H9 (cell line): ENCODE results near the gene METTL23. TPM values are rescaled to one million over a fixed set of nuclear protein-coding genes. Genes with fewer than 3 reads are reported as not detected.

ENCODE experiments used
- DNase-seq: peaks from one replicate; pipeline ENCODE4 v3.0.0-alpha.2; 2017
- H2AFZ ChIP-seq: one replicate; pipeline ENCODE4 v1.6.1; 2013; ENCODE audit warnings: mild to moderate bottlenecking, low read length, control low read depth, moderate library complexity
- H2AK5ac ChIP-seq: 2 replicates; pipeline ENCODE4 v1.6.1; 2013; ENCODE audit warnings: low read length, control low read depth, mixed read lengths; ENCODE audit not compliant: insufficient read length
- H2BK120ac ChIP-seq: one replicate; pipeline ENCODE4 v1.6.1; 2013; ENCODE audit warnings: low read depth, mild to moderate bottlenecking, low read length, control low read depth, inconsistent platforms; ENCODE audit not compliant: poor library complexity, severe bottlenecking
- H2BK12ac ChIP-seq: 2 replicates; pipeline ENCODE4 v1.6.1; 2013; ENCODE audit warnings: low read length, control low read depth, mixed read lengths, low read depth; ENCODE audit not compliant: insufficient read length
- H2BK15ac ChIP-seq: 2 replicates; pipeline ENCODE4 v1.6.1; 2013; ENCODE audit warnings: low read depth, low read length, control low read depth
- H2BK20ac ChIP-seq: one replicate; pipeline ENCODE4 v1.6.1; 2013; ENCODE audit warnings: low read depth, mild to moderate bottlenecking, low read length, control low read depth, inconsistent platforms; ENCODE audit not compliant: poor library complexity, severe bottlenecking
- H2BK5ac ChIP-seq: 2 replicates; pipeline ENCODE4 v1.6.1; 2013; ENCODE audit warnings: low read length, control low read depth, mixed read lengths; ENCODE audit not compliant: insufficient read length
- H3K14ac ChIP-seq: 2 replicates; pipeline ENCODE4 v1.6.1; 2013; ENCODE audit warnings: low read length, control low read depth; ENCODE audit not compliant: insufficient read depth
- H3K18ac ChIP-seq: 2 replicates; pipeline ENCODE4 v1.6.1; 2013; ENCODE audit warnings: low read depth, mild to moderate bottlenecking, mixed read lengths, low read length, control low read depth; ENCODE audit not compliant: insufficient read length
- H3K23ac ChIP-seq: 2 replicates; pipeline ENCODE4 v1.6.1; 2013; ENCODE audit warnings: low read length, control low read depth, mixed read lengths, low read depth; ENCODE audit not compliant: insufficient read length
- H3K23me2 ChIP-seq: 2 replicates; pipeline ENCODE4 v1.6.1; 2013; ENCODE audit warnings: low read depth, mild to moderate bottlenecking, mixed read lengths, low read length, control low read depth; ENCODE audit not compliant: insufficient read length, poor library complexity, severe bottlenecking
- H3K27ac ChIP-seq: 2 replicates; pipeline ENCODE4 v1.5.1; 2013; ENCODE audit warnings: low read length, control low read depth, mixed read lengths, low read depth; ENCODE audit not compliant: insufficient read length
- H3K27me3 ChIP-seq: 2 replicates; pipeline ENCODE4 v1.6.1; 2013; ENCODE audit warnings: low read length, control low read depth, inconsistent platforms; ENCODE audit not compliant: insufficient read depth
- H3K4ac ChIP-seq: 2 replicates; pipeline ENCODE4 v1.6.1; 2013; ENCODE audit warnings: low read depth, mild to moderate bottlenecking, control low read depth, inconsistent platforms, low read length, moderate library complexity
- H3K4me1 ChIP-seq: 2 replicates; pipeline ENCODE4 v1.6.1; 2013; ENCODE audit warnings: low read length, control low read depth, inconsistent platforms; ENCODE audit not compliant: insufficient read depth
- H3K4me2 ChIP-seq: 2 replicates; pipeline ENCODE4 v1.6.1; 2013; ENCODE audit warnings: low read length, control low read depth, mixed read lengths; ENCODE audit not compliant: insufficient read length, insufficient read depth
- H3K56ac ChIP-seq: 2 replicates; pipeline ENCODE4 v1.6.1; 2013; ENCODE audit warnings: low read depth, mild to moderate bottlenecking, mixed read lengths, low read length, control low read depth; ENCODE audit not compliant: insufficient read length
- H3K79me1 ChIP-seq: 2 replicates; pipeline ENCODE4 v1.6.1; 2013; ENCODE audit warnings: low read depth, mild to moderate bottlenecking, moderate library complexity, low read length, control low read depth, inconsistent platforms; ENCODE audit not compliant: insufficient read depth, poor library complexity, severe bottlenecking
- H3K79me2 ChIP-seq: 2 replicates; pipeline ENCODE4 v1.6.1; 2013; ENCODE audit warnings: low read length, control low read depth, inconsistent platforms; ENCODE audit not compliant: insufficient read depth
- H3K9ac ChIP-seq: 2 replicates; pipeline ENCODE4 v1.6.1; 2013; ENCODE audit warnings: low read length, control low read depth, mixed read lengths; ENCODE audit not compliant: insufficient read length; ENCODE audit errors: extremely low read depth
- H3K9me3 ChIP-seq: one replicate; pipeline ENCODE4 v1.6.1; 2013; ENCODE audit warnings: low read depth, low read length, inconsistent platforms; ENCODE audit not compliant: control insufficient read depth
- H3T11ph ChIP-seq: one replicate; pipeline ENCODE4 v1.6.1; 2013; ENCODE audit warnings: mild to moderate bottlenecking, low read length, control low read depth, inconsistent platforms
- H4K20me1 ChIP-seq: one replicate; pipeline ENCODE4 v1.6.1; 2013; ENCODE audit not compliant: control insufficient read depth, insufficient read length, insufficient read depth
- H4K5ac ChIP-seq: 2 replicates; pipeline ENCODE4 v1.6.1; 2013; ENCODE audit warnings: low read depth, mild to moderate bottlenecking, mixed read lengths, low read length, control low read depth; ENCODE audit not compliant: insufficient read length
- H4K8ac ChIP-seq: replicated peaks from 2 replicates; pipeline ENCODE4 v1.6.1; 2013; ENCODE audit warnings: low read length, control low read depth, mixed read lengths, low read depth; ENCODE audit not compliant: insufficient read length
- H4K91ac ChIP-seq: 2 replicates; pipeline ENCODE4 v1.6.1; 2013; ENCODE audit warnings: low read depth, mild to moderate bottlenecking, moderate library complexity, mixed read lengths, low read length, control low read depth; ENCODE audit not compliant: insufficient read length
- H3K27ac Mint-ChIP-seq, 3 experiments: 2 replicates in 2 of 3; 3 replicates in 1 of 3; pipeline ENCODE4 v1.8.0; 2020 to 2021; ENCODE audit warnings: mixed read lengths in 3 of 3, mild to moderate bottlenecking in 1 of 3, moderate library complexity in 1 of 3
- H3K27me3 Mint-ChIP-seq: 2 replicates; pipeline ENCODE4 v1.8.0; 2021; ENCODE audit warnings: low read depth, mild to moderate bottlenecking, moderate library complexity, mixed read lengths
- H3K36me3 Mint-ChIP-seq, 3 experiments: 2 replicates in 2 of 3; 3 replicates in 1 of 3; pipeline ENCODE4 v1.8.0; 2020 to 2021; ENCODE audit warnings: low read depth in 3 of 3, mixed read lengths in 3 of 3; ENCODE audit not compliant: insufficient read depth in 1 of 3
- H3K4me1 Mint-ChIP-seq, 2 experiments: 2 replicates each; pipeline ENCODE4 v1.8.0; 2020; ENCODE audit warnings: mixed read lengths in 2 of 2
- H3K4me3 Mint-ChIP-seq, 2 experiments: 2 replicates in 1 of 2; 3 replicates in 1 of 2; pipeline ENCODE4 v1.8.0; 2020 to 2021; ENCODE audit warnings: mild to moderate bottlenecking in 2 of 2, mixed read lengths in 2 of 2, moderate library complexity in 1 of 2
- H3K9me3 Mint-ChIP-seq, 2 experiments: 2 replicates in 1 of 2; 3 replicates in 1 of 2; pipeline ENCODE4 v1.8.0; 2020; ENCODE audit warnings: mild to moderate bottlenecking in 2 of 2, mixed read lengths in 2 of 2, moderate library complexity in 1 of 2
- WGBS: extraction: QIAGEN DNeasy Blood & Tissue Kit; methylation state at CpG from one replicate; pipeline ENCODE4 v1.1.7; 2013; ENCODE audit warnings: missing lambda C conversion rate, low lambda C conversion rate, mixed read lengths; ENCODE audit not compliant: insufficient read length; ENCODE audit errors: extremely low coverage; 5-methylcytosine and 5-hydroxymethylcytosine counted together
- total RNA-seq: library from RNA; stranded (reverse); gene quantifications from 2 replicates; pipeline ENCODE4 v1.2.1, GENCODE V29; 2021
- TF ChIP-seq, protein P1 (sequence below): fragments of 200-600 bp; sonication (generic); conservative IDR thresholded peaks from 3 replicates; pipeline ENCODE4 v1.8.0; 2021; ENCODE audit warnings: antibody characterized with exemption, mild to moderate bottlenecking

Gene METTL23
- total RNA-seq, 1 experiment from 2014 or later, result 29.9 TPM

DNA sequence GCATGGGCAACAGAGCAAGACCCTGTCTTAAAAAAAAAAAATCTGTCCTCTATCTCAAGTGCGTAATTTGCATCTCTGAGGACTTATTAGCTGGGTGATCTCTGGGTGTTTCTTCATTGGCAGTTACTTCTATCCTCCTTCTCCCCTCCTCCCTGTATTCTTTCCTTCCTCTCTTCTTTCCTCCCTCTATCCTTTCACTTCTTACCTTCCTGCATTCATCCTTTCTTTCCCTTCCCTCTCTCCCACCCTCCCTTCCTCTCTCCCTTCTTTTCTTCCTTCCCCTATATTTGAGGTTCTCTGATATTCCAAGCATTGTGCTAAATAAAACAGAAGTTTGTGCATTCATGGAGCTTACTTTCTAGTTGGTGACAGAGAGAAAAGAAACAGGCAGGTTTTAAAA is 22.0 kb downstream of the METTL23 start:
- H4K20me1 ChIP-seq, result no peaks in the 10 kb centered on the region
- no peak overlapping the region for H2BK5ac ChIP-seq
- H3K27me3 ChIP-seq, result no peaks in the 10 kb centered on the region
- no peak overlapping the region for H2BK12ac ChIP-seq
- no peak overlapping the region for H2AFZ ChIP-seq
- no peaks in the 10 kb centered on the region for H3K79me1 ChIP-seq
- no peaks in the 10 kb centered on the region; a peak in 1 of 5 replicates for H3K9me3 Mint-ChIP-seq
- no peak overlapping the region for H3K9ac ChIP-seq
- H3K23me2 ChIP-seq, result no peaks in the 10 kb centered on the region
- no peak overlapping the region for H3T11ph ChIP-seq
- no peak overlapping the region for H2BK20ac ChIP-seq
- H3K4me1 ChIP-seq, result no peaks in the 10 kb centered on the region
- no peaks in the 10 kb centered on the region for H3K79me2 ChIP-seq
- H3K9me3 ChIP-seq, result no peaks in the 10 kb centered on the region
- TF ChIP-seq, protein P1, sequence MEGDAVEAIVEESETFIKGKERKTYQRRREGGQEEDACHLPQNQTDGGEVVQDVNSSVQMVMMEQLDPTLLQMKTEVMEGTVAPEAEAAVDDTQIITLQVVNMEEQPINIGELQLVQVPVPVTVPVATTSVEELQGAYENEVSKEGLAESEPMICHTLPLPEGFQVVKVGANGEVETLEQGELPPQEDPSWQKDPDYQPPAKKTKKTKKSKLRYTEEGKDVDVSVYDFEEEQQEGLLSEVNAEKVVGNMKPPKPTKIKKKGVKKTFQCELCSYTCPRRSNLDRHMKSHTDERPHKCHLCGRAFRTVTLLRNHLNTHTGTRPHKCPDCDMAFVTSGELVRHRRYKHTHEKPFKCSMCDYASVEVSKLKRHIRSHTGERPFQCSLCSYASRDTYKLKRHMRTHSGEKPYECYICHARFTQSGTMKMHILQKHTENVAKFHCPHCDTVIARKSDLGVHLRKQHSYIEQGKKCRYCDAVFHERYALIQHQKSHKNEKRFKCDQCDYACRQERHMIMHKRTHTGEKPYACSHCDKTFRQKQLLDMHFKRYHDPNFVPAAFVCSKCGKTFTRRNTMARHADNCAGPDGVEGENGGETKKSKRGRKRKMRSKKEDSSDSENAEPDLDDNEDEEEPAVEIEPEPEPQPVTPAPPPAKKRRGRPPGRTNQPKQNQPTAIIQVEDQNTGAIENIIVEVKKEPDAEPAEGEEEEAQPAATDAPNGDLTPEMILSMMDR, result no peak
- no peak for DNase-seq
- H3K27ac ChIP-seq, result no peak overlapping the region
- H4K8ac ChIP-seq, result no peak overlapping the region
- no peak overlapping the region for H2BK120ac ChIP-seq
- WGBS, result no CpG with 5 or more reads among the region's 1 CpG
- H3K4me2 ChIP-seq, result no peak overlapping the region
- no peak overlapping the region for H2AK5ac ChIP-seq
- no peaks in the 10 kb centered on the region for H3K4me1 Mint-ChIP-seq
- no peak overlapping the region for H3K27ac Mint-ChIP-seq
- peaks cover 20 to 51% (median 34%) of the 10 kb centered on the region in 3 experiments for H3K36me3 Mint-ChIP-seq
- no peak overlapping the region for H3K56ac ChIP-seq
- H3K18ac ChIP-seq, result no peak overlapping the region
- H3K23ac ChIP-seq, result no peak overlapping the region
- no peak overlapping the region for H3K4ac ChIP-seq
- H4K91ac ChIP-seq, result no peak overlapping the region
- no peak overlapping the region for H4K5ac ChIP-seq
- no peak overlapping the region for H2BK15ac ChIP-seq
- no peaks in the 10 kb centered on the region for H3K27me3 Mint-ChIP-seq
- no peak overlapping the region for H3K14ac ChIP-seq
- H3K4me3 Mint-ChIP-seq, result no peak overlapping the region
